ENCODE data around the gene SLFN5.
A peak's percentile ranks its signal among the peaks of the same experiment; 100 is the strongest.
"Not testable (repeated sequence)": the region's sequence is repeated elsewhere in the genome, so short reads cannot be mapped to it uniquely, and the experiment has no call there.

SLFN5 gene

GRCh38 chr17:35242805-35243560, at the start of gene SLFN5:
TSS of gene SLFN5 (plus strand) at chr17:35243072. CDS start at chr17:35258691, 15,619 bp downstream.
- DNase-seq (ENCODE audit: low read depth in 2 of 2), result peak; percentile 94 to 95
- no peak for TF ChIP-seq CTCF (IDR thresholded peaks at IDR 0.05; ENCODE audit: low read depth, low read length)
- H3K4me3 ChIP-seq (replicated peaks in 1 of 2; ENCODE audit: low read depth in 2 of 2, low read length in 2 of 2), result peak within 1 kb of the TSS; percentile 81 to 86

- DNase-seq (ENCODE audit: low read depth in 2 of 2); H3K4me3 ChIP-seq (replicated peaks in 1 of 2; ENCODE audit: low read depth in 2 of 2, low read length in 2 of 2): not testable (repeated sequence)
Measured at GRCh38 chr17:35194001-35194400, 48.9 kb upstream of the SLFN5 start, which contains the start of gene SLC35G3. TSS of gene SLC35G3 (minus strand) at chr17:35194393. CDS start at chr17:35194307, 86 bp downstream.

GRCh38 chr17:35195062-35195461, 47.8 kb upstream of the SLFN5 start:
- DNase-seq (ENCODE audit: low read depth in 2 of 2); H3K4me3 ChIP-seq (replicated peaks in 1 of 2; ENCODE audit: low read depth in 2 of 2, low read length in 2 of 2): not testable (repeated sequence)

- H3K4me3 ChIP-seq (replicated peaks in 1 of 2; ENCODE audit: low read depth in 2 of 2, low read length in 2 of 2); DNase-seq (ENCODE audit: low read depth in 2 of 2): not testable (repeated sequence)
Measured at GRCh38 chr17:35202582-35202981, 40.3 kb upstream of the SLFN5 start.

GRCh38 chr17:35210741-35211140, 32.1 kb upstream of the SLFN5 start:
- H3K4me3 ChIP-seq (replicated peaks in 1 of 2; ENCODE audit: low read depth in 2 of 2, low read length in 2 of 2), result no peak overlapping the region
- TF ChIP-seq CTCF (IDR thresholded peaks at IDR 0.05; ENCODE audit: low read depth, low read length), result no peak
- DNase-seq (ENCODE audit: low read depth in 2 of 2), result no peak

GRCh38 chr17:35212668-35213067, 30.2 kb upstream of the SLFN5 start:
- H3K4me3 ChIP-seq (replicated peaks in 1 of 2; ENCODE audit: low read depth in 2 of 2, low read length in 2 of 2), result no peak overlapping the region
- DNase-seq (ENCODE audit: low read depth in 2 of 2), result no peak
- no peak for TF ChIP-seq CTCF (IDR thresholded peaks at IDR 0.05; ENCODE audit: low read depth, low read length)

- no peak for DNase-seq (ENCODE audit: low read depth in 2 of 2)
- TF ChIP-seq CTCF (IDR thresholded peaks at IDR 0.05; ENCODE audit: low read depth, low read length), result no peak
- no peak overlapping the region for H3K4me3 ChIP-seq (replicated peaks in 1 of 2; ENCODE audit: low read depth in 2 of 2, low read length in 2 of 2)
Measured at GRCh38 chr17:35213412-35213940, 29.4 kb upstream of the SLFN5 start.

- no peak for DNase-seq (ENCODE audit: low read depth in 2 of 2)
- no peak for TF ChIP-seq CTCF (IDR thresholded peaks at IDR 0.05; ENCODE audit: low read depth, low read length)
- no peak overlapping the region for H3K4me3 ChIP-seq (replicated peaks in 1 of 2; ENCODE audit: low read depth in 2 of 2, low read length in 2 of 2)
Measured at GRCh38 chr17:35214192-35214591, 28.7 kb upstream of the SLFN5 start.
